ENCODE measurements around the gene GSG1L. TPM values are rescaled to one million over a fixed set of nuclear protein-coding genes. Genes with fewer than 3 reads are reported as not detected.

The GSG1L gene
- total and polyA plus RNA-seq, 9 of the 15 experiments (the other 6 are each of a cell fraction or from before 2014, with no cell fraction given): not detected

GRCh38 chr16:27890006-27890405 is 173.5 kb downstream of the GSG1L start:
- WGBS (ENCODE audit: insufficient coverage, low coverage, missing lambda C conversion rate): 0% methylated on average over 6 of the region's 6 CpGs
- no peak overlapping the region for H3K4me3 ChIP-seq
- intact Hi-C loops (cut with micrococcal nuclease) (no loop called here), in situ Hi-C loops (cut with MboI) (no loop called here)
- peaks cover 9% of the 10 kb centered on the region; the same call in 1 of the 2 replicates for H4K20me1 ChIP-seq (replicated peaks; ENCODE audit: control insufficient read depth, insufficient read depth, low read length)
- no peak overlapping the region for H3K27ac ChIP-seq (ENCODE audit: extremely low read depth, low read depth, low read length)
- no peak overlapping the region for H3K9ac ChIP-seq (ENCODE audit: insufficient read depth in 1 of 2, low read depth in 2 of 2, low read length in 2 of 2)
- POLR2A ChIA-PET: interaction anchor here (0.6 kb wide), 1 partner anchor 186 kb away, joined by 3 read pairs; no protein-coding TSS in a partner anchor
- ATAC-seq (no peak), FAIRE-seq (no peak), DNase-seq (ENCODE audit: extremely low read depth in 1 of 4, low spot score in 3 of 4) (no peak)
- H3K79me2 ChIP-seq (ENCODE audit: control insufficient read depth, insufficient read depth, low read length): no peaks in the 10 kb centered on the region
- H3K36me3 ChIP-seq (ENCODE audit: control insufficient read depth, insufficient read depth, low read length): no peaks in the 10 kb centered on the region
- no peak overlapping the region for H2AFZ ChIP-seq (ENCODE audit: low read depth, low read length)
- H3K27me3 ChIP-seq (ENCODE audit: control insufficient read depth in 2 of 2, insufficient read depth in 2 of 2, low read length in 2 of 2): peaks cover 15 to 48% of the 10 kb centered on the region in 2 experiments
- H3K9me3 ChIP-seq (replicated peaks; ENCODE audit: control insufficient read depth, insufficient read depth, low read depth, low read length): no peaks in the 10 kb centered on the region
- H3K9me1 ChIP-seq (ENCODE audit: control insufficient read depth, insufficient read depth, low read length): no peaks in the 10 kb centered on the region
- no peak overlapping the region for H3K4me2 ChIP-seq (ENCODE audit: insufficient read depth, low read length)
- CTCF ChIA-PET (ENCODE audit: low intra/inter-chr PET ratio): no interaction called here
- TF ChIP-seq ZNF280A (IDR thresholded peaks at IDR 0.05; ENCODE audit: low read depth, partially characterized antibody) (no peak), RBM34 (IDR thresholded peaks at IDR 0.05; ENCODE audit: borderline replicate concordance, insufficient read depth, low read length) (no peak), SAFB2 (IDR thresholded peaks at IDR 0.05; ENCODE audit: borderline replicate concordance, low read depth, low read length, severe bottlenecking) (no peak), ZNF644 (tag; IDR thresholded peaks at IDR 0.05; ENCODE audit: low read depth) (no peak), SETDB1 (IDR thresholded peaks at IDR 0.05; ENCODE audit: low read length) (no peak)
- no TSS peak for BruUV-seq (replicated peaks)
- H3K4me1 ChIP-seq (replicated peaks in 1 of 2; ENCODE audit: control insufficient read depth in 2 of 2, insufficient read depth in 2 of 2, low read length in 2 of 2): no peaks in the 10 kb centered on the region; a peak in 1 of 5 replicates

All from K562 (cell line).